ENCODE data around the gene PXMP4. TPM values are rescaled to one million over a fixed set of nuclear protein-coding genes. Genes with fewer than 3 reads are reported as not detected.
A peak's percentile ranks its signal among the peaks of the same experiment; 100 is the strongest.

PXMP4 gene
- total RNA-seq, 1 experiment from 2014 or later: 18.7 TPM

GRCh38 chr20:33721391-33722140 is 1.5 kb upstream of the PXMP4 start:
- DNase-seq: no peak
- CTCF ChIA-PET: interaction anchor here (0.7 to 1.3 kb wide), 3 partner anchors 10 to 71 kb away, joined by 4 to 10 read pairs (median 6); partner anchors contain the start of gene ZNF341

GRCh38 chr20:33719277-33719988 is 677 bp downstream of the PXMP4 start:
- CTCF ChIA-PET: interaction anchor here (0.9 to 1.3 kb wide), 6 partner anchors 9 to 393 kb away, joined by 3 to 5 read pairs (median 3); partner anchors contain the start of genes ACTL10 and EIF2S2
- TSS peak; percentile 64 for BruUV-seq (replicated peaks)
- Mint-ChIP-seq H3K4me1 (ENCODE audit: low read depth, unreplicated experiment) (peaks cover 15% of the 10 kb centered on the region), H3K4me3 (ENCODE audit: low read depth, unreplicated experiment) (peak overlapping the region; percentile 62), H3K36me3 (ENCODE audit: insufficient read depth, unreplicated experiment) (peaks cover 22% of the 10 kb centered on the region), H3K9me3 (ENCODE audit: low read depth, unreplicated experiment) (peaks cover 2% of the 10 kb centered on the region), H3K27me3 (ENCODE audit: unreplicated experiment) (no peaks in the 10 kb centered on the region), H3K27ac (ENCODE audit: unreplicated experiment) (peak overlapping the region; percentile 74)
- intact Hi-C loops (cut with micrococcal nuclease; ENCODE audit: unreplicated experiment): no loop called here
- no peak for DNase-seq
- TF ChIP-seq CTCF (IDR thresholded peaks at IDR 0.05; ENCODE audit: unreplicated experiment): no peak

More at GRCh38 chr20:33721391-33722140, 1.5 kb upstream of the PXMP4 start:
- peaks cover 22% of the 10 kb centered on the region for H3K36me3 Mint-ChIP-seq (ENCODE audit: insufficient read depth, unreplicated experiment)
- peaks cover 15% of the 10 kb centered on the region for H3K4me1 Mint-ChIP-seq (ENCODE audit: low read depth, unreplicated experiment)
- peak overlapping the region; percentile 62 for H3K4me3 Mint-ChIP-seq (ENCODE audit: low read depth, unreplicated experiment)
- H3K27ac Mint-ChIP-seq (ENCODE audit: unreplicated experiment): peak overlapping the region; percentile 25
- H3K27me3 Mint-ChIP-seq (ENCODE audit: unreplicated experiment): no peaks in the 10 kb centered on the region
- intact Hi-C loops (cut with micrococcal nuclease; ENCODE audit: unreplicated experiment): no loop called here
- BruUV-seq (replicated peaks): no TSS peak
- TF ChIP-seq CTCF (IDR thresholded peaks at IDR 0.05; ENCODE audit: unreplicated experiment): no peak
- peaks cover 2% of the 10 kb centered on the region for H3K9me3 Mint-ChIP-seq (ENCODE audit: low read depth, unreplicated experiment)

GRCh38 chr20:33716498-33716897 is 3.6 kb downstream of the PXMP4 start:
- CTCF ChIA-PET: no interaction called here
- Mint-ChIP-seq H3K27me3 (ENCODE audit: unreplicated experiment) (no peaks in the 10 kb centered on the region), H3K36me3 (ENCODE audit: insufficient read depth, unreplicated experiment) (peaks cover 22% of the 10 kb centered on the region), H3K9me3 (ENCODE audit: low read depth, unreplicated experiment) (peaks cover 2% of the 10 kb centered on the region), H3K4me3 (ENCODE audit: low read depth, unreplicated experiment) (no peak overlapping the region), H3K4me1 (ENCODE audit: low read depth, unreplicated experiment) (peaks cover 15% of the 10 kb centered on the region), H3K27ac (ENCODE audit: unreplicated experiment) (no peak overlapping the region)
- no peak for TF ChIP-seq CTCF (IDR thresholded peaks at IDR 0.05; ENCODE audit: unreplicated experiment)
- no peak for DNase-seq
- intact Hi-C loops (cut with micrococcal nuclease; ENCODE audit: unreplicated experiment): no loop called here
- no TSS peak for BruUV-seq (replicated peaks)

GRCh38 chr20:33713865-33714367 is 6.2 kb downstream of the PXMP4 start:
- no TSS peak for BruUV-seq (replicated peaks)
- H3K4me3 Mint-ChIP-seq (ENCODE audit: low read depth, unreplicated experiment): no peak overlapping the region
- H3K27me3 Mint-ChIP-seq (ENCODE audit: unreplicated experiment): no peaks in the 10 kb centered on the region
- DNase-seq: no peak
- H3K4me1 Mint-ChIP-seq (ENCODE audit: low read depth, unreplicated experiment): peaks cover 23% of the 10 kb centered on the region
- H3K36me3 Mint-ChIP-seq (ENCODE audit: insufficient read depth, unreplicated experiment): no peaks in the 10 kb centered on the region
- CTCF ChIA-PET: interaction anchor here (0.6 kb wide), 1 partner anchor 10 kb away, joined by 4 read pairs; no protein-coding TSS in a partner anchor
- TF ChIP-seq CTCF (IDR thresholded peaks at IDR 0.05; ENCODE audit: unreplicated experiment): no peak
- intact Hi-C loops (cut with micrococcal nuclease; ENCODE audit: unreplicated experiment): no loop called here
- H3K27ac Mint-ChIP-seq (ENCODE audit: unreplicated experiment): no peak overlapping the region
- no peaks in the 10 kb centered on the region for H3K9me3 Mint-ChIP-seq (ENCODE audit: low read depth, unreplicated experiment)

All from Calu3 (cell line).